Measurements from ENCODE around the gene FAH. TPM values are rescaled to one million over a fixed set of nuclear protein-coding genes. Genes with fewer than 3 reads are reported as not detected.
"Not testable (repeated sequence)": the region's sequence is repeated elsewhere in the genome, so short reads cannot be mapped to it uniquely, and the experiment has no call there.

The FAH gene
- total and polyA plus RNA-seq, 2 donors (not counting 1 experiment from before 2014, with no cell fraction given), result 1.1 to 5.1 TPM

DNA sequence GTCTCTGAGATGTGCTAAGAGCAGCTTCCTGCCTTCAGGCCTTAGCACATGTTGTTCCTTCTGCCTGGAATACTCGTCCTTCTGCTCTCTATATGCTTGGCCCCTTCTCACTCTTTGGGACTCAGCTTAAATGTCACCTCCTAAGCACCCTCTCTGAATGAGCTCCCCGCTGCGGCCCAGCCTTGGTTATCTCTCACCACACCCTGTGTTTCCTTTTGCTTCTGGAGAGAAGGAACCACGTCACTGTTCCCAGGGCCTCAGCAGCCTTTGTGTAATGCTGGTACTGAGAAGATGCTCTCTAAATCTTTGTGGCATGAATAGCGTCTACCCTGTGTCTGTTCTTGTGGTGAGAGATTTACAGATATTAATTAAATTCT, 2.2 kb downstream of the FAH start:
- H3K9me3 ChIP-seq (ENCODE audit: control extremely low read depth in 1 of 3, control insufficient read depth in 2 of 3, insufficient read depth in 1 of 3, low read length in 2 of 3), result no peaks in the 10 kb centered on the region
- no peaks in the 10 kb centered on the region for H4K20me1 ChIP-seq (ENCODE audit: control insufficient read depth, insufficient read depth, low read length, poor library complexity, severe bottlenecking)
- H3K27me3 Mint-ChIP-seq, result no peaks in the 10 kb centered on the region
- ATAC-seq (ENCODE audit: low read depth) (no peak), DNase-seq (no peak)
- no peak for TF ChIP-seq EZH2 (IDR thresholded peaks at IDR 0.05; ENCODE audit: borderline replicate concordance, insufficient read depth, low read depth, low read length, poor library complexity, severe bottlenecking)
- TF ChIP-seq, protein P1, sequence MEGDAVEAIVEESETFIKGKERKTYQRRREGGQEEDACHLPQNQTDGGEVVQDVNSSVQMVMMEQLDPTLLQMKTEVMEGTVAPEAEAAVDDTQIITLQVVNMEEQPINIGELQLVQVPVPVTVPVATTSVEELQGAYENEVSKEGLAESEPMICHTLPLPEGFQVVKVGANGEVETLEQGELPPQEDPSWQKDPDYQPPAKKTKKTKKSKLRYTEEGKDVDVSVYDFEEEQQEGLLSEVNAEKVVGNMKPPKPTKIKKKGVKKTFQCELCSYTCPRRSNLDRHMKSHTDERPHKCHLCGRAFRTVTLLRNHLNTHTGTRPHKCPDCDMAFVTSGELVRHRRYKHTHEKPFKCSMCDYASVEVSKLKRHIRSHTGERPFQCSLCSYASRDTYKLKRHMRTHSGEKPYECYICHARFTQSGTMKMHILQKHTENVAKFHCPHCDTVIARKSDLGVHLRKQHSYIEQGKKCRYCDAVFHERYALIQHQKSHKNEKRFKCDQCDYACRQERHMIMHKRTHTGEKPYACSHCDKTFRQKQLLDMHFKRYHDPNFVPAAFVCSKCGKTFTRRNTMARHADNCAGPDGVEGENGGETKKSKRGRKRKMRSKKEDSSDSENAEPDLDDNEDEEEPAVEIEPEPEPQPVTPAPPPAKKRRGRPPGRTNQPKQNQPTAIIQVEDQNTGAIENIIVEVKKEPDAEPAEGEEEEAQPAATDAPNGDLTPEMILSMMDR (IDR thresholded peaks at IDR 0.05), result no peak
- H3K36me3 ChIP-seq (replicated peaks in 1 of 2; ENCODE audit: control extremely low read depth in 1 of 2, control insufficient read depth in 1 of 2, extremely low read depth in 1 of 2, insufficient read depth in 2 of 2, low read length in 1 of 2), result no peaks in the 10 kb centered on the region
- H3K27ac Mint-ChIP-seq, result no peak overlapping the region
- peaks cover 12 to 16% of the 10 kb centered on the region in 2 donors for H3K4me1 ChIP-seq (ENCODE audit: control insufficient read depth in 2 of 2, insufficient read depth in 2 of 2, low read length in 2 of 2)
- H3K27me3 ChIP-seq (replicated peaks in 1 of 4; ENCODE audit: control extremely low read depth in 1 of 4, control insufficient read depth in 3 of 4, insufficient read depth in 4 of 4, low read length in 3 of 4), result no peaks in the 10 kb centered on the region
- no peaks in the 10 kb centered on the region for H3K79me2 ChIP-seq (ENCODE audit: control insufficient read depth, insufficient read depth, low read length)
- no peaks in the 10 kb centered on the region for H3K9me3 Mint-ChIP-seq (ENCODE audit: insufficient read depth)
- peaks cover 31% of the 10 kb centered on the region for H3K4me1 Mint-ChIP-seq
- H2AFZ ChIP-seq (ENCODE audit: insufficient read depth, low read depth, low read length, poor library complexity, severe bottlenecking), result no peak overlapping the region
- POLR2A ChIA-PET, result interaction anchor here (0.6 kb wide), 1 partner anchor 95 kb away, joined by 4 read pairs; no protein-coding TSS in a partner anchor
- H3K4me3 ChIP-seq (ENCODE audit: control extremely low read depth in 1 of 5, extremely low read depth in 1 of 5, insufficient read depth in 1 of 5, low read depth in 2 of 5, low read length in 4 of 5), result no peak overlapping the region
- WGBS (ENCODE audit: insufficient coverage), result 90% methylated on average over 2 of the region's 5 CpGs
- intact Hi-C loops (cut with micrococcal nuclease), result no loop called here
- peak overlapping the region; percentile 21 for H3K4me3 Mint-ChIP-seq
- H3K9ac ChIP-seq (ENCODE audit: low read length), result no peak overlapping the region
- CTCF ChIA-PET, result no interaction called here
- no peak overlapping the region for H3K4me2 ChIP-seq (replicated peaks; ENCODE audit: low read depth, low read length, poor library complexity, severe bottlenecking)
- no peak overlapping the region for H3K27ac ChIP-seq (ENCODE audit: low read length in 2 of 2)

DNA sequence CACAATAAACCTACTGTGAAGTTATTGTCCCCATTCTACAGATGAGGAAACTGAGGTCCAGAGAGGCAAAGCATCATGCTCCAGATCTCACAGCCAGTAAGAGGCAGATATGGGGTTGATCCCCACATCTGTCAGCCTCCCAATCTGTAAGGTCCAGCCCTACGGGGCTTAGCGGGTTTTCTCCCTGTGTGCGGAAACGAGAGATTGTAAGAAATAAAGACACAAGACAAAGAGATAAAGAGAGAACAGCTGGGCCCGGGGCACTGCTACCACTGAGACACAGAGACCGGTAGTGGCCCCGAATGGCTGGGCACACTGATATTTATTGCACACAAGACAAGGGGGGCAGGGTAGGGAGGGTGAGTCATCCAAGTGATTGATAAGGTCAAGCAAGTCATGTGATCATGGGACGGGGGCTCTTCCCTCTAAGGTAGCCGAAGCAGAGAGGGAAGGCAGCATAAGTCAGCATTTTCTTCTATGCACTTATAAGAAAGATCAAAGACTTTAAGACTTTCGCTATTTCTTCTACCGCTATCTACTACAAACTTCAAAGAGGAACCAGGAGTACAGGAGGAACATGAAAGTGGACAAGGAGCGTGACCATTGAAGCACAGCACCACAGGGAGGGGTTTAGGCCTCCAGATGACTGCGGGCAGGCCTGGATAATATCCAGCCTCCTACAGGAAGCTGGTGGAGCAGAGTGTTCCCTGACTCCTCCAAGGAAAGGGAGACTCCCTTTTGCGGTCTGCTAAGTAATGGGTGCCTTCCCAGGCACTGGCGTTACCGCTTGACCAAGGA, 2.8 kb downstream of the FAH start:
- POLR2A ChIA-PET, result not testable (repeated sequence)

More for the DNA sequence above, 2.8 kb downstream of the FAH start:
- H3K9me3 Mint-ChIP-seq (ENCODE audit: insufficient read depth); H3K27me3 ChIP-seq (replicated peaks in 1 of 4; ENCODE audit: control extremely low read depth in 1 of 4, control insufficient read depth in 3 of 4, insufficient read depth in 4 of 4, low read length in 3 of 4); H3K36me3 ChIP-seq (replicated peaks in 1 of 2; ENCODE audit: control extremely low read depth in 1 of 2, control insufficient read depth in 1 of 2, extremely low read depth in 1 of 2, insufficient read depth in 2 of 2, low read length in 1 of 2); H3K4me3 Mint-ChIP-seq; DNase-seq; H3K27ac Mint-ChIP-seq; ATAC-seq (ENCODE audit: low read depth); H4K20me1 ChIP-seq (ENCODE audit: control insufficient read depth, insufficient read depth, low read length, poor library complexity, severe bottlenecking); H3K9me3 ChIP-seq (ENCODE audit: control extremely low read depth in 1 of 3, control insufficient read depth in 2 of 3, insufficient read depth in 1 of 3, low read length in 2 of 3); H2AFZ ChIP-seq (ENCODE audit: insufficient read depth, low read depth, low read length, poor library complexity, severe bottlenecking); CTCF ChIA-PET; H3K9ac ChIP-seq (ENCODE audit: low read length); H3K27me3 Mint-ChIP-seq; intact Hi-C loops (cut with micrococcal nuclease); H3K27ac ChIP-seq (ENCODE audit: low read length in 2 of 2); H3K4me2 ChIP-seq (replicated peaks; ENCODE audit: low read depth, low read length, poor library complexity, severe bottlenecking); H3K79me2 ChIP-seq (ENCODE audit: control insufficient read depth, insufficient read depth, low read length); H3K4me3 ChIP-seq (ENCODE audit: control extremely low read depth in 1 of 5, extremely low read depth in 1 of 5, insufficient read depth in 1 of 5, low read depth in 2 of 5, low read length in 4 of 5): not testable (repeated sequence)
- H3K4me1 Mint-ChIP-seq, result peaks cover 35% of the 10 kb centered on the region
- H3K4me1 ChIP-seq (ENCODE audit: control insufficient read depth in 2 of 2, insufficient read depth in 2 of 2, low read length in 2 of 2), result peaks cover 14 to 22% of the 10 kb centered on the region in 2 donors
- WGBS (ENCODE audit: insufficient coverage), result 93% methylated on average over 7 of the region's 16 CpGs
